Mesothelial cell of epicardium (in vitro differentiated cells): ENCODE data around the gene FBXO41. TPM values are rescaled to one million over a fixed set of nuclear protein-coding genes. Genes with fewer than 3 reads are reported as not detected.
A peak's percentile ranks its signal among the peaks of the same experiment; 100 is the strongest.

Experiments
- DNase-seq, 2 experiments: peaks; one replicate each; pipeline ENCODE4 v3.0.0; 2021; ENCODE audit warnings: low spot score in 2 of 2; ENCODE audit not compliant: unreplicated experiment in 2 of 2
- H3K27ac Mint-ChIP-seq: 2 replicates; pipeline ENCODE4 v1.8.0; 2021; ENCODE audit warnings: mixed read lengths
- H3K27me3 Mint-ChIP-seq: 2 replicates; pipeline ENCODE4 v1.8.0; 2021; ENCODE audit warnings: low read depth, mixed read lengths
- H3K36me3 Mint-ChIP-seq: 2 replicates; pipeline ENCODE4 v1.8.0; 2021; ENCODE audit warnings: mixed read lengths
- H3K4me1 Mint-ChIP-seq: 2 replicates; pipeline ENCODE4 v1.8.0; 2021; ENCODE audit warnings: mixed read lengths
- H3K4me3 Mint-ChIP-seq: 2 replicates; pipeline ENCODE4 v1.8.0; 2021; ENCODE audit warnings: mild to moderate bottlenecking, moderate library complexity, mixed read lengths
- H3K9me3 Mint-ChIP-seq: 2 replicates; pipeline ENCODE4 v1.8.0; 2021; ENCODE audit warnings: mixed read lengths
- total RNA-seq: library from RNA; stranded (reverse); gene quantifications from 3 replicates; pipeline ENCODE4 v1.2.1, GENCODE V29; 2021
- TF ChIP-seq, protein P1 (sequence below): fragments of 200-600 bp; sonication (generic); IDR thresholded peaks from one replicate; pipeline ENCODE4 v1.5.0; 2021; ENCODE audit warnings: antibody characterized with exemption; ENCODE audit not compliant: unreplicated experiment

The FBXO41 gene
- total RNA-seq, 1 donor from 2014 or later, result 8.1 TPM

DNA sequence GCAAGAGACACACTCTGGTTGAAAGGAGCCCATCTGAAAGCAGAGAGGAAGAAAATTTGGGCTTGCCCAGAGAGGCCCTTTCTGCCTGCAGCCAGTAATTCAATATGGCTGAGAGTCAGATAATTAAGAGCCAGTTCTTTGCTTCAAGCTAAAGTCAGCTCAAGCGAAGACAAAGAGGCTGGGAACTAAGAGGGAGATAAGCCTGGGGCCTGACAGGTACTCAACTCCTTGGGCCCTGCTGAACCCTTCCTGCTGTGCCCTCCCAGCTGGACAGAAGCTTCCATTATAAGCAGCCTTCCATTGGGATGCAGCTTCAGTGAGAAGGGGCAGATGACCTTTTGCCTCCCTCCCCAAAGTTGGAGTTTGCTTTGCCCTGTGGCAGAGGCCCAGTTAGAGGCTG lies 12.0 kb downstream of the FBXO41 start:
- DNase-seq, result no peak
- H3K36me3 Mint-ChIP-seq, result no peaks in the 10 kb centered on the region
- no peak overlapping the region for H3K27ac Mint-ChIP-seq
- H3K4me3 Mint-ChIP-seq, result no peak overlapping the region
- H3K4me1 Mint-ChIP-seq, result peaks cover 10% of the 10 kb centered on the region
- TF ChIP-seq, protein P1, sequence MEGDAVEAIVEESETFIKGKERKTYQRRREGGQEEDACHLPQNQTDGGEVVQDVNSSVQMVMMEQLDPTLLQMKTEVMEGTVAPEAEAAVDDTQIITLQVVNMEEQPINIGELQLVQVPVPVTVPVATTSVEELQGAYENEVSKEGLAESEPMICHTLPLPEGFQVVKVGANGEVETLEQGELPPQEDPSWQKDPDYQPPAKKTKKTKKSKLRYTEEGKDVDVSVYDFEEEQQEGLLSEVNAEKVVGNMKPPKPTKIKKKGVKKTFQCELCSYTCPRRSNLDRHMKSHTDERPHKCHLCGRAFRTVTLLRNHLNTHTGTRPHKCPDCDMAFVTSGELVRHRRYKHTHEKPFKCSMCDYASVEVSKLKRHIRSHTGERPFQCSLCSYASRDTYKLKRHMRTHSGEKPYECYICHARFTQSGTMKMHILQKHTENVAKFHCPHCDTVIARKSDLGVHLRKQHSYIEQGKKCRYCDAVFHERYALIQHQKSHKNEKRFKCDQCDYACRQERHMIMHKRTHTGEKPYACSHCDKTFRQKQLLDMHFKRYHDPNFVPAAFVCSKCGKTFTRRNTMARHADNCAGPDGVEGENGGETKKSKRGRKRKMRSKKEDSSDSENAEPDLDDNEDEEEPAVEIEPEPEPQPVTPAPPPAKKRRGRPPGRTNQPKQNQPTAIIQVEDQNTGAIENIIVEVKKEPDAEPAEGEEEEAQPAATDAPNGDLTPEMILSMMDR, result no peak
- H3K27me3 Mint-ChIP-seq, result peaks cover 67% of the 10 kb centered on the region
- no peaks in the 10 kb centered on the region for H3K9me3 Mint-ChIP-seq

DNA sequence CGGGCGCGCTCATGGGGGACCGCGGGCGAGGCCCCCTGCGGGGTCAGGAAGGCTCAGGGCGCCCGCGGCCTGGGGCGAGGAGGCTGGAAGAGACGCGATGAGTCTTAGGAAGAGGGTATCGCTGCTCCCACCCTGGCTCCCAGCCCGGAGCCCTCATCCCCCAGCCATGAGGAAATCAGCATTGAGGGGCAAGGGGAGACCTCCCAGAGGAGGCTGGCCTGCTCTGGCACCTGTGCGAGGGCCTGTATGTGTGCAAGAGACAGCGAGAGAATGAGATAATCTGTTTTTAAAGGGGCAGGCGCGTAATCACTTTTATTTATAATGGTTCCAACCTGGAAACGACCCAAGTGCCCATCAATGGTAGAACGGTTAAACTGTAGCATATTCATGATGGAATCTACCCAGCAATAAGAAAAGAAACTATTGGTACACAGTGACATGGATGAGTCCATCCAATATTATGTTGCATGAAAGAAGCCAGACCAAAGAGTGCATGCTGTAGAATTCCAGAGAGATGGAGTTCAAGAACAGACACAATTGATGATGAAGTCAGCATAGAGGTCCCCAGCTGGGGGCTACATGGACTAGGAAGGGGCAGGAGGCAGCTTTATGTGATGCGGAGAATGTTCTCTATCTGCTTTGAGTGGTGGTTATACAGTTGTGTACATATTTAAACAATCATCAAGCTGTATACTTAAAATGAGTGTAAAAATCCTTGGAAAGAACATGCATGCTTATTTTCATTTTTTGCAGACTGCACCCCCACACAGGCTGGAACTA lies 14.4 kb downstream of the FBXO41 start:
- H3K4me3 Mint-ChIP-seq, result peak overlapping the region; percentile 19

DNA sequence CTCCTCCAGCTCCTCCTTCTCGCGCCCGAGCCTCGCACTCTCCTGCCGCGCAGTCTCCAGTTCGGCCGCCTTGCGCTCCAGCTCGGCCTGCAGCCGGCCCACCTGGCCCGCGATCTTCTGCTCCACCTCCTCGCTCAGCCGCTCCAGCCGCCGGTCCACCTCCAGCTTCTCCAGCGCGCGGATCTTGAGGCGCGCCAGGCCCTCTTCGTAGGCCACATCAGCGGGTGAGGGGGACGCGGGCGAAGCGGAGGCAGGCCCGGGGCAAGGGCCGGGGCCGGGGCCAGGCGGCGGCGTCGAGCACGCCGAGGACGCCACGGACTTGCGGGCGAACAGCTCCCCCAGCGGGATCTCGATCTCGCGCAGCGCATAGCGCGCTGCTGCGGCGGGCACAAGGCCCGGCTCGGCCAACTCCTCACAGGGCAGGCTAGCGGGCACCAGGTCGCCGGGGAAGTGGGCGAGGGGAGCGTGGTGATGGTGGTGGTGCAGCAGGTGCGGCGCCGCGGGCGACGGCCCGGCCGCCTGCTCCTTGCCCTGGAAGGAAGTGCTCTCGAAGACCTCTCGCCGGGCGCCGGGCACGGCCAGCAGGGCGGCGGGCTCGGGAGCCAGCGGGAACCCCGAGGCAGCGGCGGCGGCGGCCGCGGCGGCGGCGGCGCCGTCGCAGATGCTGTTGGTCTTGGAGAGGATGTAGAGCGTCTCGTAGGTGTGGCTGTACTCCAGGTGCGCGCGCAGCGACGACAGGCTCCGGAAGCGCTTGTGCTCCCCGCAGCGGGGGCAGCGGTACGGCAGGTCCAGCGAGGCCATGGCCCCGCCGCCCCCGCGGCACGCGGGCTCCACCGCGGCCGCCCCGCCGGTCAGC lies 15.2 kb downstream of the FBXO41 start:
- Mint-ChIP-seq H3K4me3 (peak overlapping the region; percentile 37), H3K4me1 (peaks cover 10% of the 10 kb centered on the region), H3K27me3 (peaks cover 73% of the 10 kb centered on the region), H3K9me3 (no peaks in the 10 kb centered on the region), H3K27ac (no peak overlapping the region), H3K36me3 (no peaks in the 10 kb centered on the region)
- TF ChIP-seq, protein P1, result no peak
- DNase-seq, result peak in 1 of 2 experiments; percentile 56

More for the DNA sequence above, 14.4 kb downstream of the FBXO41 start:
- Mint-ChIP-seq H3K27me3 (peaks cover 76% of the 10 kb centered on the region), H3K36me3 (no peaks in the 10 kb centered on the region), H3K4me1 (peaks cover 10% of the 10 kb centered on the region), H3K27ac (no peak overlapping the region), H3K9me3 (no peaks in the 10 kb centered on the region)
- TF ChIP-seq, protein P1, result no peak
- no peak for DNase-seq

DNA sequence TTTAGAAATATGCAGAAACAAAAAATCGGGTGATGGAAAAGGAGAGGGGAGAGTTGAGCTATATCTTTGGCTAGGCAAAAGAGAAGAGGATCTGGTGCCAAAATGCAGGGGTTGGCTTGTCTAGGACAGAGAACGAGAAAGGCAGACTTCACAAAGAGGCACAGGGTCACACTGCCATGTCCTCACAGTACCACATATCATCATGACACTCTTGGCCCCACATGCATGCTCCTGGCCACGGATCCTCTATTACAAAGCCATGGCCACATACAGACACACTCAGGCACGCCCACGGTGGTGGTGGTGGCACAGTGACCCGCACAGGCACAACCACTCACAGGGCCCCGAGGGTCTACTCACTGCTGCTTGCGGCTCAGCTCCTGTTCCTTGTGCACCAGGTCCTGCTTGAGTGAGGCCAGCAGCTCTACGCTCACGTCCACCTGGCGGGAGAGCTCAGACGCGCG lies 15.9 kb downstream of the FBXO41 start:
- TF ChIP-seq, protein P1, result no peak
- Mint-ChIP-seq H3K9me3 (no peaks in the 10 kb centered on the region), H3K27me3 (peaks cover 68% of the 10 kb centered on the region), H3K27ac (no peak overlapping the region), H3K4me3 (peak overlapping the region; percentile 37), H3K36me3 (no peaks in the 10 kb centered on the region), H3K4me1 (peaks cover 10% of the 10 kb centered on the region)
- DNase-seq, result no peak

DNA sequence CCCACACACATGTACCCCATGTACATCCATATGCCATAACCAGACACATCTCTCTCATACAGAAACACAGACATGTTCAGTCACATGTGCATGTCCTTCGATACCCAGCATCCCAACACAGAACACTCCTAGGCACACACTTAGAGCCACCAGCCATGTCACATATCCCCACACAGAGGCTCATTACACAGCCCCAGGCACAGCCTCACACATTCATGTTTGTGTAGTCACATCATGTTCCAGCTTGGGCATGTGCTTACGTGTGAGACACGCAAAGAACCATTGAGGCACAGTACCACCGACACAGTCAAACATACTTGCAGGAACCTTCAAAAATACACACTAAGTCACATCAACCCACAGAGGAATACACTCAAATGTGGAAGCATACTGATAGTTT lies 17.3 kb downstream of the FBXO41 start:
- Mint-ChIP-seq H3K4me3 (no peak overlapping the region), H3K27ac (no peak overlapping the region), H3K36me3 (no peaks in the 10 kb centered on the region), H3K9me3 (no peaks in the 10 kb centered on the region), H3K27me3 (peaks cover 57% of the 10 kb centered on the region), H3K4me1 (peaks cover 10% of the 10 kb centered on the region)
- no peak for DNase-seq
- TF ChIP-seq, protein P1, result no peak
